ENCODE results near the gene FOXP1.

Gene FOXP1

GRCh38 chr3:71050538-71051258 is 532.8 kb downstream of the FOXP1 start:
- DNase-seq (ENCODE audit: low read depth, low spot score) = peak; percentile 80
- no peak overlapping the region for H3K4me3 ChIP-seq (ENCODE audit: low read length)

DNA sequence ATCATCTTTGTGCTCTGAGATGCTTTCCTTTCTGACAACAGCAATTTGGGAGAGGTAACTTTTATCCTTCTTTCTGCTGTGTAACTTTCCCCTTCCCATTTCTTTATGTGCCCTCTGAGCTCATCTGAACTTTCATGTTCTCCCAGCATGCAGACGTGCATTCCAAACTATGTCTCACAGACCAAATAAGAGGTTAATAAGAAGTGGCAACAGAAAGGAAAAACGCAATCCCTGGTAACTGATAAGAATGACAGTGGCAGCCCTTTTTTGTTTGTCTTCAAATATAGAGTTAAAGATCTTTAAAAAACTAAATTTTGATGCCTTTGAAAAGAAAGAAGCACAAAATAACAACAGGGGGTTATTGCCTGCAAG is 533.4 kb downstream of the FOXP1 start:
- no peak for DNase-seq (ENCODE audit: low read depth, low spot score)
- H3K4me3 ChIP-seq (ENCODE audit: low read length) = no peak overlapping the region

- H3K4me3 ChIP-seq (ENCODE audit: low read length) = no peak overlapping the region
- no peak for DNase-seq (ENCODE audit: low read depth, low spot score)
Measured at GRCh38 chr3:71048948-71049347, 534.6 kb downstream of the FOXP1 start.

- H3K4me3 ChIP-seq (ENCODE audit: low read length) = no peak overlapping the region
Measured at GRCh38 chr3:71047616-71048531, 535.7 kb downstream of the FOXP1 start.

DNA sequence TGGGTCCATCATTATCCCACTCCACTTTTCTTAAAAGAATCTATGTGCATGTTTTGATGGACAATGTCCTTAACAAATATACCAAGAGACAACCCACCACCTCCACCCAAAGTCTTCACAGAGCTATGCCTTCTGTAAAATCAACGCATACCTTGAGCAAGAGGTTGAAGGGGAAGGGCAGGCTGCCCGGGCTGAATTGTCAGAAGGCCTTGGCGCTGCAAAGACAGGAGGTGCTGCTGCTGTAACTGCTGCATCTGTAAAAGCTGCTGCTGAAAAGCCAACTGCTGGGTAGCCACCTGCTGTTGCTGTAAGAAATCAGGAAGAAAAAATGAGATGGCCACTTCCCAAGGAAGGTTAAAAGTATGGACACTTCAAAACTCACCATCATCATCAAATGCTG is 536.7 kb downstream of the FOXP1 start:
- no peak for DNase-seq (ENCODE audit: low read depth, low spot score)
- H3K4me3 ChIP-seq (ENCODE audit: low read length) = no peak overlapping the region

More at GRCh38 chr3:71047616-71048531, 535.7 kb downstream of the FOXP1 start:
- no peak for DNase-seq (ENCODE audit: low read depth, low spot score)

DNA sequence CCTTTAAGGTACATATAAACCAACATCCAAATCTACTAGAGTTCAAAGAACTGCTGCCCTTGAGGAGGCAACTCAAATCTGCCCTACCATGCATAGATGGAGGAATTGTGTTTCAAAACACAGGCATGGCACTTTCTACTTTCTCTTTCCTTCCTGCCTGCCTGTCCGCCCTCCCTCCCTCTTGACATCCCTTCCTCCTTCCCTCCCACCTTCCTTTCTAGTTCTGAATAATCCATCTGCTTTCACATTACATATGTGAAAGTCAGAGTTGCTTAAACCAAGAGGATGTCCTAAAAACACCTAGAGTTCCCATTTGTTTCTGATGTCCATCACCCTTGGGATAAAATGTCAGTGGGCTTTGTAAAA is 537.6 kb downstream of the FOXP1 start:
- no peak overlapping the region for H3K4me3 ChIP-seq (ENCODE audit: low read length)
- no peak for DNase-seq (ENCODE audit: low read depth, low spot score)

DNA sequence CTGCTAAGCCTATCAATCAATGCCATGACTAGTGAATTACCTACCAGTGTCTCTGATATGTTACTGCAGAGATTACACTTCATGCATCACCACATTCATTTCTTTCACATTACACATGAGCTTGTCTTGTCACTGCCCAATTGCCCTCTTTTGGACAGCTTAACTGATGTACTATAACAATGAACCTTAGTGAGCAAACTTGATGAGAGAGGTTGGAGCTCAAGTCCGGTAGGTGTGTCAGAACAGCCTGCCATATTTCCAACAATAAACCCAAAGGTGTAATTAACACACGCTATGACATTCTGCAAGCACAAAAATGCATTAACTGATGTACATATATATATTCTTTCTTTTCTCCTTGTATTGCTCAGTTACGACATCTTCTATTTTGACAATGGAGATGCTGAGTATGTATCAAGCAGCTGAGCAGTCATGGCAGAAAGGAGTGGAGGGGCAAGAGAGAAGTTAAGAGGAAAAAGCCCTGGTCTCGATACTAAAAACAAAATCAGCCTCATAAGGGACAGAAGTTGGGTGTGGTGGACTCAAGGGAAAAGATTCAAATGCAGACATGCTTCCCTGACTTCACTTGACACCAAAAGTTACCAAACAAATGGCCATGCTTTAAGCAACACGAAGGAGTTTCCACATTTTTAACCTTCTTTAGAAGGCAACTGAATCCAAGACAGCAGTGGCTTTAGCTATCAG is 538.2 kb downstream of the FOXP1 start:
- DNase-seq (ENCODE audit: low read depth, low spot score) = no peak
- H3K4me3 ChIP-seq (ENCODE audit: low read length) = no peak overlapping the region

DNA sequence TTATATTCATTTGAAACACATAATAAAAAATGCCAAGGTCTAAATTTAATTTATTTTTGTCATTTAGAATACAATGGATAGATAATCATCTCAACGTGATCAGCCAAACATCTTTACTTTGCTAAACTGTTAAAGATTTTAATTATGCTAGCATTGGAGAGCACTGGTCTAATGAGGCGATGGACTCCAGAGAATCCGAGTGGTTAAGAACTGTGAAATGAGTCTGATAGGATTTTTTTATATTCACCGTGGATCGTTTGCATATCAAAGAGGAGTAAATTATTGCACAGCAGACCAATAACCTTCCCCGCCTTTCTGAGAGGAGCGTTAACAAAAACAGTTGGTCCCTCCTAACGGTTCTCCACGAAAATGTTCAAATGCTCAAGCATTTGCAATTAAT is 540.8 kb downstream of the FOXP1 start:
- no peak overlapping the region for H3K4me3 ChIP-seq (ENCODE audit: low read length)
- DNase-seq (ENCODE audit: low read depth, low spot score) = no peak

DNA sequence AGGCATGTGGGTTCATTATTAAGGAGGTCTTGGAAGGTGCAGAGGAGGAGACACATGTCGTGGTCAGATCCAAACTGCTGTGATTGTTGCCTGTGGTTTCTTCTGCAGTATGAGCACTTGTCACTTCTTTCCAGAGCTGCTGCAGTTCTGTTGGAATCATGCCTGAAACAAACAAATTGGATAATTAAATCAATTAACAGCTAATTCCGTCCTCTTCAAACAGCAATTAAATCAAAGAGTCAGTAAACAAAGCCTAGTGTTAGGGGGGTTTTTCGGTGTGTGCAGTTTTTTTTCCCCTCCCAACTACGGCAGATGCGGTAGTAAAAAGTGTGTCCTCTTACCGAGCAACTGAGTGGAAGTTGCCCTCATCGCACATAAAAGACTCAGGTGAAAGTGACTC is 542.2 kb downstream of the FOXP1 start:
- no peak for DNase-seq (ENCODE audit: low read depth, low spot score)
- no peak overlapping the region for H3K4me3 ChIP-seq (ENCODE audit: low read length)

- H3K4me3 ChIP-seq (ENCODE audit: low read length) = no peak overlapping the region
- no peak for DNase-seq (ENCODE audit: low read depth, low spot score)
Measured at GRCh38 chr3:71039332-71039731, 544.2 kb downstream of the FOXP1 start.

DNA sequence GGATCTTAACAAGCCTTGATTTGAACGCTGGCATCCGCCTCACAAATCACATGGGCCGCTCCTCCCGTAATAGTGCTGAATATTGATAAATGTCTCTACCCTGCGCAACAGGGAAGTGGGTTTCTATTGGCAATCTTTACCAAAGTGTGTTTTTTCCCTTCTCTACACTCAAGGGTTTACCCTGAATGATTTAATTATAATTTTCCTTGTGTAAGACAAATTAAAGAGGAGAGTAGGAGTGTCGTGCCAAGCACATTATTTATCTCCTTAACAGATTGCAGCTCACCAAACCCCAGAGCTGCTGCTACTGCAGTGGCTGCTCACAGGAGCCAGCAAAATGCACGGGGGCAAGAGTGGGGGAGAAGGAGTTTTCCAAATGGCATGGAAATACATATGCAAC is 545.8 kb downstream of the FOXP1 start:
- no peak for DNase-seq (ENCODE audit: low read depth, low spot score)
- no peak overlapping the region for H3K4me3 ChIP-seq (ENCODE audit: low read length)

- no peak overlapping the region for H3K4me3 ChIP-seq (ENCODE audit: low read length)
- DNase-seq (ENCODE audit: low read depth, low spot score) = no peak
Measured at GRCh38 chr3:71035886-71036285, 547.6 kb downstream of the FOXP1 start.

GRCh38 chr3:71035314-71035713 is 548.2 kb downstream of the FOXP1 start:
- no peak for DNase-seq (ENCODE audit: low read depth, low spot score)
- no peak overlapping the region for H3K4me3 ChIP-seq (ENCODE audit: low read length)

DNA sequence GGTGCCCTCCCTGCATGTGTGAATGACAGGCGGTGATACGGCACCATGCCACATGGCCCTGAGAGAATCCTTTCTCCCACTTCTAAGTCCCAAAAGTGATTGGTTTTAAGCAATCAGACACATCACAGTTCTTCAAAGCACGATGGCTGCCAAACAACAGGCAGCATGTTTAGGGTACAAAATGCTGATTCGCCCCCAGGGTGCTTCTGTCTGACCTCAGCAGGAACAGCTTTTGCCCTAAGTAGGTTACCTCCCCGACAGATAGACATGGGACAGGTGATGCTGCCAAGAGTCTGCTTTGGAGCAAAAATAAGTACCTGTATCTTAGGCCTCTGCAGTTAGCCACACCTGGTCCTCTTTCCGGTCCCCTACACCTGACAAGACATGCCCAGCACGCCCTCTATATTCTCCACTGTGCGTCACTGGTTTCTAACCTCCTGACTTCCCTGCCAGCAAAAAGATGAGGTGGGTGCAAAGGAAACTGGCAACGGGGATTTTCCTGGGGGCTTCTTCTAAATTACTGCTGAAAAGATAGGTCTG is 549.8 kb downstream of the FOXP1 start:
- DNase-seq (ENCODE audit: low read depth, low spot score) = no peak
- H3K4me3 ChIP-seq (ENCODE audit: low read length) = no peak overlapping the region

DNA sequence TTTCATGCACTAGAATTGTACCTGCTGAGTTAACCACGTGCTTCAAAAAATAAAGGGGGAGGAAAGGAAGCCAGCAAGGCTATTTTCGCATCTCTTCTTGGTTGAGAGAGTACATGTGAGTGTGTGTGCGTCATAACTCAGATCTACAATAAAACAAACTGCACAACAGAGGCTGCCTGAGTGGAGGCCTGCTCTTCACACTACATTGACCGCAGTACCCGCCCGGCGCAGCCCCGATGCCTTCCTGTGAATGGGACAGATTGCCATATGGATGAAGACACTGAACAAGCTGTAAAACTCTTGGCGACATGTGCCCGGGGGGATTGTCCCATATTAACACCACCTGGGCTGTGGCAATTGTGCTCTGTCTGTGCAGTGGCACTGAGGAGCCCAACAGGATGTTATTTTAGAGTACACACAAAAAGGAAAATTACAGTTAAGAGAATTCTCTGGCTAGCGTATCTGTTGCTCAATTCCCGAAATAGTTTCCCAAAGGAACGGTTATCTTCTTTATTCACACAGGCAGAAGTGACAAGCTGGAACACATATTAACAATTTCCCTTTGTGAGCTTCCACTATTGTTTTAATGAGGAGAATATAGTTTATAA is 551.5 kb downstream of the FOXP1 start:
- no peak overlapping the region for H3K4me3 ChIP-seq (ENCODE audit: low read length)
- DNase-seq (ENCODE audit: low read depth, low spot score) = no peak

- no peak for DNase-seq (ENCODE audit: low read depth, low spot score)
- no peak overlapping the region for H3K4me3 ChIP-seq (ENCODE audit: low read length)
Measured at GRCh38 chr3:71031181-71031580, 552.3 kb downstream of the FOXP1 start.

GRCh38 chr3:71030748-71031147 is 552.8 kb downstream of the FOXP1 start:
- no peak overlapping the region for H3K4me3 ChIP-seq (ENCODE audit: low read length)
- DNase-seq (ENCODE audit: low read depth, low spot score) = no peak

GRCh38 chr3:71029770-71030169 is 553.8 kb downstream of the FOXP1 start:
- H3K4me3 ChIP-seq (ENCODE audit: low read length) = no peak overlapping the region
- DNase-seq (ENCODE audit: low read depth, low spot score) = no peak

DNA sequence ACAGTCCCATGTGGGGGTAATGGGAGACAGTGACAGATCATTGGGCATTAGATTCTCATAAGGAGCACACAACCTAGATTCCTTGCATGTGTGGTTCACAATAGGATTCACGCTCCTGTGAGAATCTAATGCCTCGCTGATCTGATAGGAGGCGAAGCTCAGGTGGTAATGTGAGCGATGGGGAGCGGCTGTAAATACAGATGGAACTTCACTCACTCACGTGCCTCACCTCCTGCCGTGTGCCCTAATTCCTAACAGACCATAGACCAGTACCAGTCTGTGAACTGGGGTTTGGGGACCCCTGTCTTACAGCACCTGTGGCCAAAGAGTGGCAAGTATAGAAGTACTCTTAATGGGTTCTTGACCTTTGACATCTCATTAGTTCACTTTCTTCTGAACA is 554.7 kb downstream of the FOXP1 start:
- no peak overlapping the region for H3K4me3 ChIP-seq (ENCODE audit: low read length)
- no peak for DNase-seq (ENCODE audit: low read depth, low spot score)

Measured in Jurkat, Clone E6-1 (cell line).